OCI-LY7 (cell line): ENCODE measurements around the gene E2F4.

Source experiments
- EZH2phosphoT487 ChIP-seq: fragments of 200-600 bp; sonication (generic); IDR thresholded peaks from 2 replicates; pipeline ENCODE4 v1.6.1; 2018; ENCODE audit warnings: low read depth, borderline replicate concordance, mild to moderate bottlenecking, mixed run types, antibody characterized with exemption, low read length, moderate library complexity, mixed read lengths
- TF ChIP-seq, protein P1 (sequence below): fragments of 200-600 bp; sonication (generic); conservative IDR thresholded peaks from 2 replicates; pipeline ENCODE4 v1.5.1; 2014; ENCODE audit warnings: mild to moderate bottlenecking, antibody characterized with exemption, low read length, moderate library complexity, mixed read lengths

DNA sequence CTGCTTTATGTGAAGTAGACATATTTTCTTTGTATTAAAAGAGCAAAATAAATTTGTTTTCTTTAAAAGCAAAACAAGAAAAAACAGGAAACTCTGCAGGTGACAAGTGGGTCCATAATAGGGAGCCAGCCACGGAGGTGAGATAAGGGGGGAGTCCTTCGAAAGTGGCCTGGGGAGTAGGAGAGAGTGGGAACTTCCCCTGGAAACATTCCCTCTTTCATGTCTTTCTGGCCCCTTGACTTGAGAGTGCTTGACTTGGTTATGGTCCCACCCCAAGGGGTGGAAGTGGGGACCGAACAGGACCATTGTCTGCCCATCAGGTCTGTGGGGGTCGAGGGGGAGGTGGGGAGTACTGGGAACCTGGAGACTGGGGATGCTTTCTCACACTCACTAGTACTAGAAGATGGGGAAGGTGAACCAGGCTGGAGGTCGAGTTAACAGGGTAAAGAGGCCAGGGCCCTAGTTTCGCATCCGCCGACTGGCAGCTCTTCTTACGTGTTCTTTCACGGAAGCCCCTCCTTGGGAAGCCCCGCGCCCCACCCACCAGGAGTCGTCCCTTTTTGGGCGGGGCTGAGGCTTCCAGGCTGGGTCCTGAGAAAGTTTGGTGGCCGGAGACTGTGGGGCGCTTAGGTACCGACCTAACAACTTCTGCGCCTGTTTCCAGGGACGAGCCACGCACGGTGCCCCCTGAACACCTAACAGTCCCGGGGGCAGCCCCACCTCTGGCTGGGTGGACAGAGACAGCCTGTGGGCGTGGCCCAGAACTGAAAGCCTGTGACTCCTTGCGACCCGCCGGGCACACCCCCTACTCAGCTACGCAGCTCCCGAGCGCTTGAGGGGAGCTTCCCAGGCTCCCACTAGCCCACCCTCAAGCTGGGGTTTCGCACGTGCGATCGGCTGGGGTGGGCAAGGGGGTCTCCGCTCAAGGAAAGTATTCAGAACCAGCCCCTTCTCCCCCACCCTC lies 33.0 kb upstream of the E2F4 start:
- TF ChIP-seq, protein P1, sequence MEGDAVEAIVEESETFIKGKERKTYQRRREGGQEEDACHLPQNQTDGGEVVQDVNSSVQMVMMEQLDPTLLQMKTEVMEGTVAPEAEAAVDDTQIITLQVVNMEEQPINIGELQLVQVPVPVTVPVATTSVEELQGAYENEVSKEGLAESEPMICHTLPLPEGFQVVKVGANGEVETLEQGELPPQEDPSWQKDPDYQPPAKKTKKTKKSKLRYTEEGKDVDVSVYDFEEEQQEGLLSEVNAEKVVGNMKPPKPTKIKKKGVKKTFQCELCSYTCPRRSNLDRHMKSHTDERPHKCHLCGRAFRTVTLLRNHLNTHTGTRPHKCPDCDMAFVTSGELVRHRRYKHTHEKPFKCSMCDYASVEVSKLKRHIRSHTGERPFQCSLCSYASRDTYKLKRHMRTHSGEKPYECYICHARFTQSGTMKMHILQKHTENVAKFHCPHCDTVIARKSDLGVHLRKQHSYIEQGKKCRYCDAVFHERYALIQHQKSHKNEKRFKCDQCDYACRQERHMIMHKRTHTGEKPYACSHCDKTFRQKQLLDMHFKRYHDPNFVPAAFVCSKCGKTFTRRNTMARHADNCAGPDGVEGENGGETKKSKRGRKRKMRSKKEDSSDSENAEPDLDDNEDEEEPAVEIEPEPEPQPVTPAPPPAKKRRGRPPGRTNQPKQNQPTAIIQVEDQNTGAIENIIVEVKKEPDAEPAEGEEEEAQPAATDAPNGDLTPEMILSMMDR = no peak
- TF ChIP-seq EZH2phosphoT487 = no peak
